Breast epithelium (tissue), 3 donors: ENCODE data around the gene BMI1.

Experiments used
- POLR2A ChIP-seq: fragments of 450-650 bp; IDR thresholded peaks from one replicate; pipeline ENCODE4 v1.6.1; 2016; ENCODE audit warnings: antibody characterized with exemption, mild to moderate bottlenecking, moderate library complexity
- POLR2AphosphoS5 ChIP-seq, 3 donors: sonication (generic); formaldehyde crosslinking; IDR thresholded peaks; one replicate each; pipeline ENCODE4 v1.6.1; 2017; ENCODE audit warnings: antibody characterized with exemption in 3 of 3
- TF ChIP-seq, protein P1 (sequence below), 3 donors: fragments of 450-650 bp; IDR thresholded peaks; one replicate each; pipeline ENCODE4 v1.5.1; 2016 to 2017; ENCODE audit warnings: antibody characterized with exemption in 3 of 3, mild to moderate bottlenecking in 3 of 3, moderate library complexity in 3 of 3

GRCh38 chr10:22351131-22351703 is 30.3 kb downstream of the BMI1 start:
- TF ChIP-seq, protein P1, sequence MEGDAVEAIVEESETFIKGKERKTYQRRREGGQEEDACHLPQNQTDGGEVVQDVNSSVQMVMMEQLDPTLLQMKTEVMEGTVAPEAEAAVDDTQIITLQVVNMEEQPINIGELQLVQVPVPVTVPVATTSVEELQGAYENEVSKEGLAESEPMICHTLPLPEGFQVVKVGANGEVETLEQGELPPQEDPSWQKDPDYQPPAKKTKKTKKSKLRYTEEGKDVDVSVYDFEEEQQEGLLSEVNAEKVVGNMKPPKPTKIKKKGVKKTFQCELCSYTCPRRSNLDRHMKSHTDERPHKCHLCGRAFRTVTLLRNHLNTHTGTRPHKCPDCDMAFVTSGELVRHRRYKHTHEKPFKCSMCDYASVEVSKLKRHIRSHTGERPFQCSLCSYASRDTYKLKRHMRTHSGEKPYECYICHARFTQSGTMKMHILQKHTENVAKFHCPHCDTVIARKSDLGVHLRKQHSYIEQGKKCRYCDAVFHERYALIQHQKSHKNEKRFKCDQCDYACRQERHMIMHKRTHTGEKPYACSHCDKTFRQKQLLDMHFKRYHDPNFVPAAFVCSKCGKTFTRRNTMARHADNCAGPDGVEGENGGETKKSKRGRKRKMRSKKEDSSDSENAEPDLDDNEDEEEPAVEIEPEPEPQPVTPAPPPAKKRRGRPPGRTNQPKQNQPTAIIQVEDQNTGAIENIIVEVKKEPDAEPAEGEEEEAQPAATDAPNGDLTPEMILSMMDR (IDR thresholded peaks at IDR 0.05): no peak
- no peak for TF ChIP-seq POLR2AphosphoS5 (IDR thresholded peaks at IDR 0.05)
- no peak for TF ChIP-seq POLR2A
